ENCODE measurements around the gene BRAT1.

Gene BRAT1

DNA sequence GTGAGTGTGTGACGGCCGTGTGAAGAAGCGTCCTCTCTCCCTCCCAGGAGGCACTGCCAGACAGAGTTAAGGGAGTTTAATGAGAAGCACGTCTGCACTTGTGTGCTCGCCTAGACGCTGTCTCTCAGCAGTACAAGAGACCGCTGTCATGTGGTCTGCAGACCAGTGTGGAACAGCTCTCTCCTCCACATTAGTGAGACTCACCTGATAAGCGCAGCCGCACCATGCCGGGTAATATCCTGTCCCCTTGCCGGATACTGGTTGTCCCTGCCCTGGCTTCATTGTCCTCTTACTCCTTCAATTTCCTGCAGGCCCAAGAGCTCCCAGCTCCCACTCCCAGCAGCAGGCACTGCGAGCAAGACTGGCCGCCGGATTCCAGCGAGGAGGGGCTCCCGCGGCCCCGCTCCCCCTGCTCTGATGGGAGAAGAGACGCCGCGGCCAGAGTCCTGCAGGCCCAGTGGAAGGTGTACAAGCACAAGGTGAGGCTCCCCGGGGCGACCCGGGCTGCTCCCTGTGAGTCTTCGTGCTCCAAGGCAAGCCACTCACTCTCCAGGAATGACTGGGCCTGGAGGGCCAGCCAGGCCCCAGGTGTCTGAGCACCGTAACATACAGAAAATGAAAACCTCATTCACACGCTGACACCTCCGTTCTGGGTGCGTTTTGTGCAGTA lies 43.0 kb upstream of the BRAT1 start:
- H3K4me3 ChIP-seq (ENCODE audit: low read depth, low read length), result no peak overlapping the region
- TF ChIP-seq, protein P1, sequence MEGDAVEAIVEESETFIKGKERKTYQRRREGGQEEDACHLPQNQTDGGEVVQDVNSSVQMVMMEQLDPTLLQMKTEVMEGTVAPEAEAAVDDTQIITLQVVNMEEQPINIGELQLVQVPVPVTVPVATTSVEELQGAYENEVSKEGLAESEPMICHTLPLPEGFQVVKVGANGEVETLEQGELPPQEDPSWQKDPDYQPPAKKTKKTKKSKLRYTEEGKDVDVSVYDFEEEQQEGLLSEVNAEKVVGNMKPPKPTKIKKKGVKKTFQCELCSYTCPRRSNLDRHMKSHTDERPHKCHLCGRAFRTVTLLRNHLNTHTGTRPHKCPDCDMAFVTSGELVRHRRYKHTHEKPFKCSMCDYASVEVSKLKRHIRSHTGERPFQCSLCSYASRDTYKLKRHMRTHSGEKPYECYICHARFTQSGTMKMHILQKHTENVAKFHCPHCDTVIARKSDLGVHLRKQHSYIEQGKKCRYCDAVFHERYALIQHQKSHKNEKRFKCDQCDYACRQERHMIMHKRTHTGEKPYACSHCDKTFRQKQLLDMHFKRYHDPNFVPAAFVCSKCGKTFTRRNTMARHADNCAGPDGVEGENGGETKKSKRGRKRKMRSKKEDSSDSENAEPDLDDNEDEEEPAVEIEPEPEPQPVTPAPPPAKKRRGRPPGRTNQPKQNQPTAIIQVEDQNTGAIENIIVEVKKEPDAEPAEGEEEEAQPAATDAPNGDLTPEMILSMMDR (IDR thresholded peaks at IDR 0.05; ENCODE audit: control insufficient read depth, extremely low read depth, insufficient read depth), result no peak
- no peak for DNase-seq (ENCODE audit: low read depth)

DNA sequence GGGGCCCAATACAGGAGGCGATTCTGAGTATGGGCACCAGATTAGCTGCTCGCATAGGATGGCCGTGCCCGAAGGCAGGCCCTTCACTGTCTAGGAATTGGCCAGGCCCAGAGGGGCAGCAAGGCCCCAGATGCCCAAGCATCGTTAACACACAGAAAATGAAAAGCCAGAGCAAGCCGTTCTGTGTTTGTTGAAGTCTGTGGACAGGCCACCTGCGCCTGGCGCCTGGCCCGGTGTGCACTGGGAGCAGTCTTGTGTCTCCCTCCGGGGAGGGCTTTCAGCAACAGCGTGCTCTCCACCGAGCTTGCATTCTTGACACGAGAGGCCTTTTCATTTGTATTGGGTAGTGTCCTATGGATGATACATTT lies 41.9 kb upstream of the BRAT1 start:
- DNase-seq (ENCODE audit: low read depth), result no peak
- TF ChIP-seq, protein P1 (IDR thresholded peaks at IDR 0.05; ENCODE audit: control insufficient read depth, extremely low read depth, insufficient read depth), result no peak
- no peak overlapping the region for H3K4me3 ChIP-seq (ENCODE audit: low read depth, low read length)

DNA sequence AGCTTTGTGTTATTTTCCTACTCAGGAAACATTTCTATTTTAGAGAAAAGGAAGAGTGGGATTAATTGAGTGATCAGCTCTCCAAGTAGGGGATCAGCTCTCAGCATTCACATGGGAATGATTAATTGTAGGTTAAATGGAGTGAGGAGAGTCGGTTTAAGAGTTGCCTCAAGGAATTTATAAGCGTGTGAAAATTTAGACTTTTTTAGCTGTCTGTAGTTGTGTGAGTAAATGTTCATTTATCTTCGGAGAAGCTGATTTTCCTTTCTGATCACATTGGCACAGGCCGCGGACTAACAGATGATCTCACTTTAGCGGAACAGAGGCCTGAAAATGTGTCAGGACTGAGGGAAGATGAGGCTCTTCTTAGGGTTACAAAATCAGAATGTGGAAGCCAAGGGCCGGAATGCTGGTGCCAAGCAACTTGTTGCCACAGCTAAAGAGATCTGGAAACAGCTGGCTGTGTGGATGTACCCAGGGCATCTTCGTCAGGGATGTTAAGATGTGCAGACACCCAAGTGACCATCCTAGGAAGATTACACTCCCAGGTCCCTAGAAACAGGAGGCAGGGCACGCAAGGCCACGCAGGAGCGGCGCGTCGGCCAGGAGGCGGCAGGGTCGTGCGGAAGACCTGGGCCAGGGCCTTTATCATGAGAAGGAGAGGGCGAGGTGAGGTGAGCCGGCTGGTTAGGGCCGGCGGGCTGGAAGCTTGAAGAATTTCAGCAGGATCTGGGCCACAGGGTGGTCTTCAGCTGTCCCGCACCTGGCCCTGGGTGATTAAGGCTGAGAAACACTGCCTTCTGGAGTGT lies 41.3 kb upstream of the BRAT1 start:
- TF ChIP-seq, protein P1 (IDR thresholded peaks at IDR 0.05; ENCODE audit: control insufficient read depth, extremely low read depth, insufficient read depth), result no peak
- DNase-seq (ENCODE audit: low read depth), result no peak

DNA sequence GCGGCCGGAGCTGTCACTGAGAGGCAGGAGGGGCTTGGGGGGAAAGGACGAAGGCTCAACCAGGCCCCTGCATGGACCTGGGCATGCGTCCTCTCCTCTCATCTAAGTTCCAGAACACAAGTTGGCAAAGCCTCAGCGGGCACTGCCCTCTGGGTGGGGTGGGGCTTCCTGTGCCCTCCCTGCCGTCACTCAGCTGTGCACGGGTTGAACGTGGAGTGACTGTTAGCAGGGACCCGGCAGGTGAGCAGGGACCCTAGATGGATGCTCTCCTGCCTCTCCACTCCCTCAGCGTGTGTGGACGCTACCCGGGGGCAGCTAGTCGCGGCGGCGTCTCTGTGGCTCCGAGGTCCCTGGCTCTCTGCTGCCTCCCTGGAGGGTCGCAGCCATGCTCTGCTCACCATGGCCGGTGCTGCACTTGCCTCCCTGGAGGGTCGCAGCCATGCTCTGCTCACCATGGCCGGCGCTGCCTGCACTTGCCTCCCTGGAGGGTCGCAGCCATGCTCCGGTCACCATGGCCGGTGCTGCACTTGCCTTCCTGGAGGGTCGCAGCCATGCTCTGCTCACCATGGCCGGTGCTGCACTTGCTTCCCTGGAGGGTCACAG lies 40.0 kb upstream of the BRAT1 start:
- no peak for DNase-seq (ENCODE audit: low read depth)
- no peak overlapping the region for H3K4me3 ChIP-seq (ENCODE audit: low read depth, low read length)
- TF ChIP-seq, protein P1 (IDR thresholded peaks at IDR 0.05; ENCODE audit: control insufficient read depth, extremely low read depth, insufficient read depth), result no peak

More for the DNA sequence above, 41.3 kb upstream of the BRAT1 start:
- H3K4me3 ChIP-seq (ENCODE audit: low read depth, low read length), result no peak overlapping the region

DNA sequence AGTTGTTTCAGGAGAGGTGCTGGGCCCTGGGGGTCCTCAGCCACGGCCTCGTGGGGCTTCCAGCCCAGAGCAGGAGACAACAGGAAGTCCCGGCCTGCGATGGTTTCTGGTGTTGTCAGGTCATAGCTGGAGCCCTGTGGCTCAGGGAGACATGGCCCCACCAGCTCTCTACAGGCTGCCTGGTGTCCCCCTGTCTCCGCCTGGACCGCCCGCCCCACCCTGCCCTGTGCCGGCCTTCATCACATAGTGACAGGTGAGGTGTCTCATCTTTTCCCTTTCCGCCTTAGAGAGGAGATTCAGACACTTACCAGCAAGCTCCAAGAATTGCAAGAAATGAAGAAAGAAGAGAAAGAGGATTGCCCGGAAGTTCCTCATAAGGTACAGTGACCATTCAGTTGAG lies 39.3 kb upstream of the BRAT1 start:
- no peak overlapping the region for H3K4me3 ChIP-seq (ENCODE audit: low read depth, low read length)
- TF ChIP-seq, protein P1 (IDR thresholded peaks at IDR 0.05; ENCODE audit: control insufficient read depth, extremely low read depth, insufficient read depth), result no peak
- DNase-seq (ENCODE audit: low read depth), result no peak

DNA sequence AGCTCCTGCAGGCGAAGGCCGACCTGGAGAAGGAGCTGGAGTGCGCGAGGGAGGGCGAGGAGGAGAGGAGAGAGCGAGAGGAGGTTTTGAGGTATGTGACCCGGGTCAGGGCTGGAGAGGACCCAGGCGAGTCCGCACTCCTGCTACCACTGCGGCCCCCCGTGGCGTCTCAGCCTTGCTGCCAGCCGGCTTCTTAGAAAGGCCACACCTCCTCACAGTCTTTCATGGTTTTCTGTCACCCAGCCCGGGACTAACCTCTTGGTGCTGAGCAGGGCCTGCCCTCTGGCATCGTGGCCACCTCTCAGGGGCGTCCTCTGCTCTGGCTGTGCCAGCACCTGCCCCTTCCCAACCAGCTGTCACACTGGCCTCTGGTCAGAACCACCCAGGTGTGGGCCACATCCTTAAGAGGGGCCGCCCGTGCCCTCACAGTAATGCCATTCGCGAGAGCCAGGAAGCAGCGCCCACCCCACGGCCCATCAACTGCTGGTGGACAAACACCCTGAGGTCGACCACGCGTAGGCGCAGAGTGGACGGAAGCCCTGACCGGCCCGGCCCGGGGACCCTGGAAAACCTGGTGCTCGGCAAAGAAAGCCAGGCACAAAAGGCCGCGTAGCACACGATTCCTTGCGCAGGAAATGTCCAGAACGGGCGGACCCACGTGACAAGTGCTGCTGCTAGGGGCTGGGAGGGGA lies 37.9 kb upstream of the BRAT1 start:
- TF ChIP-seq, protein P1 (IDR thresholded peaks at IDR 0.05; ENCODE audit: control insufficient read depth, extremely low read depth, insufficient read depth), result no peak

More for the DNA sequence above, 37.9 kb upstream of the BRAT1 start:
- no peak for DNase-seq (ENCODE audit: low read depth)
- no peak overlapping the region for H3K4me3 ChIP-seq (ENCODE audit: low read depth, low read length)
